Epithelial cell of esophagus (primary cell): ENCODE results near the gene SLC2A9.
"Not testable (repeated sequence)": the region's sequence is repeated elsewhere in the genome, so short reads cannot be mapped to it uniquely, and the experiment has no call there.

Experiments used
- DNase-seq: peaks from one replicate; pipeline ENCODE4 v3.0.0; 2010; ENCODE audit warnings: low read depth
- H3K4me3 ChIP-seq: 2 replicates; pipeline ENCODE4 v1.5.1; 2011; ENCODE audit warnings: mild to moderate bottlenecking, low read length, control low read depth
- TF ChIP-seq, protein P1 (sequence below): IDR thresholded peaks from 2 replicates; pipeline ENCODE4 v1.5.1; 2011; ENCODE audit warnings: low read depth, mild to moderate bottlenecking, low read length, control low read depth, inconsistent platforms; ENCODE audit not compliant: insufficient read depth; ENCODE audit errors: missing control alignments

Gene SLC2A9

GRCh38 chr4:9804918-9805317 is 216.4 kb downstream of the SLC2A9 start:
- H3K4me3 ChIP-seq, result no peak overlapping the region
- TF ChIP-seq, protein P1, sequence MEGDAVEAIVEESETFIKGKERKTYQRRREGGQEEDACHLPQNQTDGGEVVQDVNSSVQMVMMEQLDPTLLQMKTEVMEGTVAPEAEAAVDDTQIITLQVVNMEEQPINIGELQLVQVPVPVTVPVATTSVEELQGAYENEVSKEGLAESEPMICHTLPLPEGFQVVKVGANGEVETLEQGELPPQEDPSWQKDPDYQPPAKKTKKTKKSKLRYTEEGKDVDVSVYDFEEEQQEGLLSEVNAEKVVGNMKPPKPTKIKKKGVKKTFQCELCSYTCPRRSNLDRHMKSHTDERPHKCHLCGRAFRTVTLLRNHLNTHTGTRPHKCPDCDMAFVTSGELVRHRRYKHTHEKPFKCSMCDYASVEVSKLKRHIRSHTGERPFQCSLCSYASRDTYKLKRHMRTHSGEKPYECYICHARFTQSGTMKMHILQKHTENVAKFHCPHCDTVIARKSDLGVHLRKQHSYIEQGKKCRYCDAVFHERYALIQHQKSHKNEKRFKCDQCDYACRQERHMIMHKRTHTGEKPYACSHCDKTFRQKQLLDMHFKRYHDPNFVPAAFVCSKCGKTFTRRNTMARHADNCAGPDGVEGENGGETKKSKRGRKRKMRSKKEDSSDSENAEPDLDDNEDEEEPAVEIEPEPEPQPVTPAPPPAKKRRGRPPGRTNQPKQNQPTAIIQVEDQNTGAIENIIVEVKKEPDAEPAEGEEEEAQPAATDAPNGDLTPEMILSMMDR, result no peak
- DNase-seq, result peak; percentile 36

DNA sequence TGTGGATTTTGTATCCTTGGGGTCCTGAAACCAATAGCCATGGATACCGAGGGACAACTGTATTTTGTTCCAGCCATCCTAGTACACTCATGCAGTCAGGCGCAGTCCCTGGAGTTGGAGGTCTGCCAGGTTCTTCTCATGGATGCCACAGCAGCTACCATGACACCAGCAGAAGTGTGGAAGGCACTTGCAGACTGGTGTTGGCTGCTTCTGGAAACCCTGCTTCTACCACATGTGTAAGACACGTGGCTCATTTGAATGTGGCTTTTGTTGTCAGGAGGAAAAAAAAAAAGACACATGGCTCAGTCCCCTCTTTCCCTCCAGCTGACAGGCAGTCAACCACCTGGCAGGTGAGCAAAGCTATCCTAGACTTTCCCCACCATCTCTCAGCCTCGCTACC is 220.4 kb downstream of the SLC2A9 start:
- no peak for DNase-seq
- no peak overlapping the region for H3K4me3 ChIP-seq
- TF ChIP-seq, protein P1, result no peak

DNA sequence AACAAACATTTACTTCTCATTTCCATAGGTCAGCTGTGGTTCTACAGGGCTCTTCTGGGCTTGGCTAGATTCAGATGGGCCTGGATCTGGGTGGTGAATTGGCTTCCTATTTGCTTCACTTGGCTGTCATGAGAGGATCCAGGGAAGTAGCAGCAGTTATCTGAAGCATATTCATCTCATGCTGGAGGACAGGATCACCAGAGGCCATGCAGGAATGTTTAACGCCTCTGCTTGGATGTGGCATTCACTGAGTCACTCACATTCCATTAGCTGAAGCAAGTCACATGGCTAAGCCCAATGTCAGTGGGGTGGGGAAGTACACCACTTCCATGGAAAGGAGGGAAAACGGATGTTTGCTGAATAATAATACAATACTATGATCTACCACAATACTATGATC is 224.7 kb downstream of the SLC2A9 start:
- H3K4me3 ChIP-seq, result not testable (repeated sequence)
- peak; percentile 13 for DNase-seq

DNA sequence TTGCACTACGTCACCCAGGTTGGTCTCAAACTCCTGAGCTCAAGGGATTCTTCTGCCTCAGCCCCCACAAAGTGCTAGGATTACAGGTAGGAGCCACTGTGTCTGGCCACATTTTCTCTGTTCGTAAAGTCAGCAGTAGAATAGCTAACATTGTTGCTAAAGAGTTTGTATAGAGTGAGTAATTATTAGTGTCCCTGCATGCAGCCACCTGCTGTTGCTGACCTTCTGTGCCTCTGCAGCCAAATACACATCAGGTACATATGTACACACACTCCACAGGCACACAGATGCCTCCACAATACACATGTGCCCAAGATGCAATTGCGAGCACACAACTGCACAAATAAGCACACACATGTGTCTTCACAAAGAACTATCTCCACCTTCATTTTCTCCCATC is 228.9 kb downstream of the SLC2A9 start:
- TF ChIP-seq, protein P1, result no peak
- H3K4me3 ChIP-seq, result no peak overlapping the region
- DNase-seq, result peak; percentile 57

DNA sequence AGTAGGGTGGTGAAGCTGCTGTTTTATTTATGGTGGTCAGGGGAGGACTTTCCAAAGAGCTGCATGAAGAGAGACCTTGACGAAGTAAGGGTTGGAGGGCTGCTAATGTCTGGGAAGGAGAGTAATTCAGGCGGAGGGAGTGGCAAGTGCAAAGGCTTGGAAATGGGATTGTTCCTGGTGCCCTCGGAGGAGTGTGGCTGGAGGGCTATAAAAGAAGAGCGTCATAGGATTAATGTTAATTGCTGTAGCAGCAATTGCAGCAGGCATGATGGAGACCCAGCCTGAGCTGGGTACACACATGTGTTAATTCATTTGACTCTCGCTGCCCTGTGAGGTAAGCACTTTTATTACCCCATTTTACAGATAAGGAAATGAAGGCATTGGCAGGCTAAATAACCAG is 235.4 kb downstream of the SLC2A9 start:
- DNase-seq, H3K4me3 ChIP-seq: not testable (repeated sequence)

DNA sequence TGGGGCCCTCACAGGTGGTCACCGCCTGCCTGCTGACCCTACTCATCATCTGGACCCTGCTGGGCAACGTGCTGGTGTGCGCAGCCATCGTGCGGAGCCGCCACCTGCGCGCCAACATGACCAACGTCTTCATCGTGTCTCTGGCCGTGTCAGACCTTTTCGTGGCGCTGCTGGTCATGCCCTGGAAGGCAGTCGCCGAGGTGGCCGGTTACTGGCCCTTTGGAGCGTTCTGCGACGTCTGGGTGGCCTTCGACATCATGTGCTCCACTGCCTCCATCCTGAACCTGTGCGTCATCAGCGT is 239.2 kb downstream of the SLC2A9 start:
- H3K4me3 ChIP-seq, result no peak overlapping the region
- TF ChIP-seq, protein P1, result no peak
- DNase-seq, result no peak

DNA sequence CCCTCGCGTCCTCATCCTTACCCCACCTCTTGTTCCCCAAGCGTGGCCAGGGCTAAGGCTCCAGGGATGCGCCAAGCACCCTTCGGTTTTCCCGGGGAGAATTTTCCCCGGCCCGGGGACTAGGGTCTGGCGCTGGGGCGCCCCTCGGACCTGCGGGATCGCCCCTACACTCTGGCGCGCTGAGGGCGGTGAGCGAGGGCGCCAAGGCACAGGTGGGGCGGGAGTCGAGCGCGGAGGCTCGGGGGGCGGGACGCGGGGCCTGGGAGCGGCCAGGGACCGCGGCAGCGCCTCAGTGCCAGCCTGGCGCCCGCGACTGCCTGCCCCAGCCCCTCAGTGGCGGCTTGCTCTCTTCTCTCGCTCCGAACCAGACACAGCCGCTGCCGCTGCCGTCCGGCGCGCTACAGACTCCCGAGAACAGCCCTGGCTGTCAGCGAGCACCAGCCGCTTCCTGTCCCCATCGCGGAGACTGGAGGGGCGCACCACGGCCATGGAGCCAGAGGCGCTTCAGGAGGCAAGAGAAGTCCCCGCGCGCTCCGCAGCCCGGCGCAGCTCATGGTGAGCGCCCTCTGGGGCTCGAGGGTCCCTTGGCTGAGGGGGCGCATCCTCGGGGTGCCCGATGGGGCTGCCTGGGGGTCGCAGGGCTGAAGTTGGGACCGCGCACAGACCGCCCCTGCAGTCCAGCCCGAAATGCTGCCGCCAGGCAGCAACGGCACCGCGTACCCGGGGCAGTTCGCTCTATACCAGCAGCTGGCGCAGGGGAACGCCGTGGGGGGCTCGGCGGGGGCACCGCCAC is 239.8 kb downstream of the SLC2A9 start, which contains the start of gene DRD5:
Gene DRD5 (plus strand): TSS at position 292 of the 793 bp plus-strand sequence. CDS start 396 bp downstream, at position 688.
- no peak within 1 kb of the TSS for H3K4me3 ChIP-seq
- no peak for DNase-seq
- TF ChIP-seq, protein P1, result no peak
